ENCODE results near the gene PMIS2.

PMIS2 gene

DNA sequence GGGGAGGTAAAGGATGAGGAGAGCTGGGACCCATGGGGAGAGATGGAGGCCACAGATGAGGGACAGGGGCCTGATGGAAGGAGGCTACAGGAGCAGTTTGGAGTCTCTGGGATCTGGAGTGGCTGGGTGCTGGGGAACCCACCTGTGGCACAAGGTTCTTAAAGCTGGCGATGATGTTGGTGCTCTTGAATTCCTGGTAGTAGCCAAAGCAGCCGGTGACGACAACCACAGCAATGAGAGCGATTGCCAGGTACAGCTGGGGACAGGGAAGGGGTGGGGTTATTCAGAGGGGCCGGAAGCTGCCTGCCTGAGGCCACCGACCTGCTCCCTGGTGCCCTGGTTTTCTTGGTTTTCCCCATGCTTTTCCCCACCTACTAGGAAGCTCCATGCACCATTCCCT, 25.3 kb upstream of the PMIS2 start:
- in situ Hi-C loops (cut with MboI; ENCODE audit: low pct_unique_long_range_greater_than_20kb, low sequenced_read_pairs, unreplicated experiment): no loop called here
- TF ChIP-seq, protein P1, sequence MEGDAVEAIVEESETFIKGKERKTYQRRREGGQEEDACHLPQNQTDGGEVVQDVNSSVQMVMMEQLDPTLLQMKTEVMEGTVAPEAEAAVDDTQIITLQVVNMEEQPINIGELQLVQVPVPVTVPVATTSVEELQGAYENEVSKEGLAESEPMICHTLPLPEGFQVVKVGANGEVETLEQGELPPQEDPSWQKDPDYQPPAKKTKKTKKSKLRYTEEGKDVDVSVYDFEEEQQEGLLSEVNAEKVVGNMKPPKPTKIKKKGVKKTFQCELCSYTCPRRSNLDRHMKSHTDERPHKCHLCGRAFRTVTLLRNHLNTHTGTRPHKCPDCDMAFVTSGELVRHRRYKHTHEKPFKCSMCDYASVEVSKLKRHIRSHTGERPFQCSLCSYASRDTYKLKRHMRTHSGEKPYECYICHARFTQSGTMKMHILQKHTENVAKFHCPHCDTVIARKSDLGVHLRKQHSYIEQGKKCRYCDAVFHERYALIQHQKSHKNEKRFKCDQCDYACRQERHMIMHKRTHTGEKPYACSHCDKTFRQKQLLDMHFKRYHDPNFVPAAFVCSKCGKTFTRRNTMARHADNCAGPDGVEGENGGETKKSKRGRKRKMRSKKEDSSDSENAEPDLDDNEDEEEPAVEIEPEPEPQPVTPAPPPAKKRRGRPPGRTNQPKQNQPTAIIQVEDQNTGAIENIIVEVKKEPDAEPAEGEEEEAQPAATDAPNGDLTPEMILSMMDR (IDR thresholded peaks at IDR 0.05; ENCODE audit: extremely low read depth, insufficient read depth, missing control alignments): no peak
- no peak for DNase-seq (ENCODE audit: low spot score)

DNA sequence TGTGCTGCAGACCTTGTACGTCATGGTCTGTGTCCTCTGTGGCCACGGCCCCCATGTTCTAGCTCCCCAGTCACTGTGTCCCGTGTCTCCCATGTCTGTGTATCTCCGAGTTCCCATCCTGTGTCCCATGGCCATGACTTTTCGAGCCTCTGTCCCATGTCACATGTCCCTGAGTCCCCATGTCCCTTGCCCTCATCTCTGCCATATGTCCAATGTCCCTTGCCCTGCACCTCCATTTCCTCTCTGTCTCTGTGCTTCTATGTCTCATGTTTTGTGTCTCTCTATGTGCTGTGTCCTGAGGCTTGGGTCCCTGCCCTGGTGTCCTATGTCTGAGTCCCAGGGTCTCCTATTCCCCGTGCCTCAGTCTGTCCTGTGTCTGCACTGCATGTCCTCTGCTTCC, 24.5 kb upstream of the PMIS2 start:
- TF ChIP-seq, protein P1 (IDR thresholded peaks at IDR 0.05; ENCODE audit: extremely low read depth, insufficient read depth, missing control alignments): no peak
- no peak for DNase-seq (ENCODE audit: low spot score)
- in situ Hi-C loops (cut with MboI; ENCODE audit: low pct_unique_long_range_greater_than_20kb, low sequenced_read_pairs, unreplicated experiment): no loop called here

DNA sequence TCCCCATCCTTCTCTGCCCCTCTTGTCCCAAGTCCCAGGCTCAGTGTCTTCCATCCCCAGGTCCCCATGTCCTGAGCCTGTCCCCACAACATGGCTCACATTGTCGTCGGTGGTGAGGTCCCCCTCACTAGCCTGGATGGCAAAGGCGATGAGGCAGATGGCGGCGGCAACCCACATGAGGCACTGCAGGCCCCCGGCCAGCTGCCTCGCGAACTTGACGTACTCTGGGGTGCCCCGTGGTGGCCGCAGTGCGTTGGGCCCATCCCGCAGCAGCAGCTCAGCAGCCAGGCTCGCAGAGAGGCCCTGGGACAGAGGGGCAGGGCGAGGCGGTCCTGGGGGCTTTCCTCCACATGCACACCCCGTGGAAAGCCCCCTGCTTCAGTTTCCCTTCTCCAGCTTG, 23.6 kb upstream of the PMIS2 start:
- in situ Hi-C loops (cut with MboI; ENCODE audit: low pct_unique_long_range_greater_than_20kb, low sequenced_read_pairs, unreplicated experiment): no loop called here
- no peak for DNase-seq (ENCODE audit: low spot score)
- TF ChIP-seq, protein P1 (IDR thresholded peaks at IDR 0.05; ENCODE audit: extremely low read depth, insufficient read depth, missing control alignments): no peak

DNA sequence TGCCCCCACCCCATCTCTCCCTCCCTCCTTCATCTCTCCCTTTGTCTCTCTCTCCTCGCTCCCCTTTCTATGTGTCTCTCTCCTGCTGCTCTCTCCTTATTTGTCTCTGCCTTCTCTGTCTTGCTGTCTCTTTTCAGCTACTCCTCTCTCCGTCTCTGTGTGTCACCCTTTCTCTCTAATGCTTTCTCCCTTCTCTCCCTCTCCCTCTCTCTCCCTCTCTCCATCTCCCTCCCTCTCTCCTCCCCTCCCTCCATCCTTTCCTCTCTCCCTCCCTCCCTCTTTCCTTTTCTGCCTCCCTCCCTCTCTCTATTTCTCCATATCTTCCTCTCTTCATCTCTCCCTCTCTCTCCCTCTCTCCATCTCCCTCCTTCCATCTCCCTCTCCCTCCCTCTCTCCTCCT, 23.2 kb upstream of the PMIS2 start:
- no peak for DNase-seq (ENCODE audit: low spot score)
- in situ Hi-C loops (cut with MboI; ENCODE audit: low pct_unique_long_range_greater_than_20kb, low sequenced_read_pairs, unreplicated experiment): no loop called here
- TF ChIP-seq, protein P1 (IDR thresholded peaks at IDR 0.05; ENCODE audit: extremely low read depth, insufficient read depth, missing control alignments): no peak

DNA sequence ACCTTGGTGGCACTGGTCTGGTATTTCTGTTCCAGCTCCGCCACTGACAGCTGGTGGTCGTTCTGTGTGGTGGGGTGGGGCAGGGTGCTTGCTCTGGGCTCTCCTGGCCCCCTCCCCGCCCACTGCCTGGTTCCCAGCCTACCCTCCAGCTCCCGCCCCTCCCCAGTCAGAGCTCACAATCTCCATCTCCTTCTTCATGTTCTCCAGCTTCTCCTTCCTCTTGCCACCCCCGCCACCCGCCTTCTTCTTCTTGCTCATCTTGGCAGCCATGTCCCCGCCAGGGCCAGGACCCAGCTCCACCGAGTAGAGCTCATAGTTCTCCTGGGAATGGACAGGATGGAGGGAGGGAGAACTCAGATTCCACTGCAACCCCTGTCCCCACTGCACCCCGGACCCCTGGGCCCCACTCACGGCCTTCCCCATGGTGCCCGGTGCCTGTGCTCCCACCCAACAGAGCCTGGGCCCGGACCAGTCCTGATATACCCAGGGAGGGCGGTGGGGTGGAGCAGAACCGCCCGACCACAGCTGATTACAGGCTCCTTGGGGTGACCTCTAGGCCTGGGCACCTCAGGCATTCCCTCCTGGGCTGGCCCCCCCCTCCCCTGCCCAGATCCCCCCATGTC, 22.7 kb upstream of the PMIS2 start, which contains the start of gene ATP4A:
Gene ATP4A (minus strand): TSS at position 452 of the 623 bp plus-strand sequence. CDS start 29 bp downstream, at position 423.
- in situ Hi-C loops (cut with MboI; ENCODE audit: low pct_unique_long_range_greater_than_20kb, low sequenced_read_pairs, unreplicated experiment): no loop called here
- TF ChIP-seq, protein P1 (IDR thresholded peaks at IDR 0.05; ENCODE audit: extremely low read depth, insufficient read depth, missing control alignments): no peak
- no peak for DNase-seq (ENCODE audit: low spot score)

DNA sequence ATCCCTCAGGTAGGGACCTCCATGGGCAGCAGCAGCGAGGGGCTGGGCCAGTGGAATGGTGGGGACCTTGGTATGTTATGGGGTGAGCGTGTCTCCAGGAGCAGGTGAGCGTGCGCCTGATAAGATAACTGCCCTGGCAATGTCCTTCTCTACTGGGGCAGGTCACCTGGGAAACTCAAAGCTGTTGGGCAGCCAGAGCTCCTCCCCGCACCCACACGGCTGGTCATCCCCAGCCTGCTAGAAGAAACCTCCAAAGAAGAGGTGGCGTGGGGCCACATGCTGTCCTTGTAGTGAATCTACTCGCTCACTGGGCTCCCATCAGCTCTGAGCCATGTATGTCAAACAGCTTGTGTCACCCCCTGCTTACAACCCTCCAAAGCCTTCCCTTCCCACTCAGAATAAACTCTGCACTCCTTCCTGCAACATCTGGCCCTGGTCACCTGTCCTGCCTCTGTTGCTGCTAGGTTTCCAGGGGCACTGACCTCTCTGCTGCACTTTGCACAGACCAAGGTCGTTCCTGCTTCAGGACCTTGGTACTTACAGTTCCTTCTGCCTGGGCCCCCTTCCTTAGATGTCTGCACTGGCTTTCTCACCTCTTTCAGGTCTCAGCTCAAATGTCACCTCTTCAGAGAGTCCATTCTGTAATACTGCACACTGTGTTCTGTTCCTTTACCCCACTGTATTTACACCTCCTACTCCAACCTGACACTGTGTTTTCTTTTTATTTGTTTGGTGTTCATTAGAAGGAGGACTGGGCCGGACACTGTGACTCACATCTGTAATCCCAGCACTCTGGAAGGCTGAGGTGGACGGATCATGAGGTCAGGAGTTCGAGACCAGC, 20.7 kb upstream of the PMIS2 start:
- DNase-seq (ENCODE audit: low spot score): no peak
- in situ Hi-C loops (cut with MboI; ENCODE audit: low pct_unique_long_range_greater_than_20kb, low sequenced_read_pairs, unreplicated experiment): no loop called here
- TF ChIP-seq, protein P1 (IDR thresholded peaks at IDR 0.05; ENCODE audit: extremely low read depth, insufficient read depth, missing control alignments): no peak

Data from GM13977 (cell line).